ENCODE data around the gene OSBPL10.

DNA sequence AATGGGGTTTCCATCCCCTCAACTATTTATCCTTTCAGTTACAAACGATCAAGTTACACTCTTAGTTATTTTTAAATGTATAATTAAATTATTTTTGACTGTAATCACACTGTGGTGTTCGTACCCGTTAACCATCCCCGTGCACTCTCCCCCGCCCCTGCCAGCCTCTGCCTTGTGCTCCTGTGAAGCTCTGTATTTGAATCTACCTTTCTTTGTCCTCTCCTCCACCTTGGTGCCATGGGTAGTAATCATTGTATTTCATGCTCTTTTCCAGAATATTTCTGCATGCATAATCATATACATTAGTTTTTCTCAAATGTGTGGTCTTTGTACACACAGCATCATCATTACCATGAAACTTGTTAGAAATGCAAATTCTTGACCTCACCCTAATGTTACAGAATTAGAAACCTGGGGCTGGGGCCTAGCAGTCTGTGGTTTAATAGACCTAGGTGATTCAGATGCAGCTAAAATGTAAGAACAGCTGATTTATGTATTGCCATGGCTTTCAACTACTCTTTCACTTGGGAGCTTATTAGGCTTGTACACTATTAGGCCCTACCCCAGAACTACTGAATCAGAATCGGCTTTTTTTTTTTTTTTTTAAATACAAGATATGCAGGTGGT, 356.9 kb downstream of the OSBPL10 start:
- TF ChIP-seq, protein P1, sequence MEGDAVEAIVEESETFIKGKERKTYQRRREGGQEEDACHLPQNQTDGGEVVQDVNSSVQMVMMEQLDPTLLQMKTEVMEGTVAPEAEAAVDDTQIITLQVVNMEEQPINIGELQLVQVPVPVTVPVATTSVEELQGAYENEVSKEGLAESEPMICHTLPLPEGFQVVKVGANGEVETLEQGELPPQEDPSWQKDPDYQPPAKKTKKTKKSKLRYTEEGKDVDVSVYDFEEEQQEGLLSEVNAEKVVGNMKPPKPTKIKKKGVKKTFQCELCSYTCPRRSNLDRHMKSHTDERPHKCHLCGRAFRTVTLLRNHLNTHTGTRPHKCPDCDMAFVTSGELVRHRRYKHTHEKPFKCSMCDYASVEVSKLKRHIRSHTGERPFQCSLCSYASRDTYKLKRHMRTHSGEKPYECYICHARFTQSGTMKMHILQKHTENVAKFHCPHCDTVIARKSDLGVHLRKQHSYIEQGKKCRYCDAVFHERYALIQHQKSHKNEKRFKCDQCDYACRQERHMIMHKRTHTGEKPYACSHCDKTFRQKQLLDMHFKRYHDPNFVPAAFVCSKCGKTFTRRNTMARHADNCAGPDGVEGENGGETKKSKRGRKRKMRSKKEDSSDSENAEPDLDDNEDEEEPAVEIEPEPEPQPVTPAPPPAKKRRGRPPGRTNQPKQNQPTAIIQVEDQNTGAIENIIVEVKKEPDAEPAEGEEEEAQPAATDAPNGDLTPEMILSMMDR (conservative IDR thresholded peaks at IDR 0.05 in 1 of 2, IDR thresholded peaks at IDR 0.05 in 1 of 2; ENCODE audit: extremely low read depth in 1 of 2, insufficient read depth in 1 of 2, low read depth in 1 of 2, low read length in 2 of 2), result no peak
- TF ChIP-seq EZH2 (IDR thresholded peaks at IDR 0.05; ENCODE audit: borderline replicate concordance, low read length), result no peak

Data from mammary epithelial cell (primary cell).